GM23338 (cell line): ENCODE data around the gene DTNBP1. TPM values are rescaled to one million over a fixed set of nuclear protein-coding genes. Genes with fewer than 3 reads are reported as not detected.

Experiments used
- EZH2phosphoT487 ChIP-seq: fragments of 200-600 bp; sonication (generic); IDR thresholded peaks from one replicate; pipeline ENCODE4 v1.8.1; 2018; ENCODE audit warnings: antibody characterized with exemption; ENCODE audit not compliant: unreplicated experiment
- JUNB ChIP-seq: IDR thresholded peaks from one replicate; pipeline ENCODE4 v1.6.1; 2016; ENCODE audit warnings: antibody characterized with exemption; ENCODE audit not compliant: unreplicated experiment
- POLR2AphosphoS5 ChIP-seq: IDR thresholded peaks from 2 replicates; pipeline ENCODE4 v1.6.1; 2016; ENCODE audit warnings: antibody characterized with exemption, low read depth
- STAT1 ChIP-seq: IDR thresholded peaks from one replicate; pipeline ENCODE4 v1.6.1; 2016; ENCODE audit warnings: antibody characterized with exemption; ENCODE audit not compliant: unreplicated experiment
- ZNF114 ChIP-seq: fragments of 250-450 bp; sonication (Bioruptor Pico); IDR thresholded peaks from 2 replicates; pipeline ENCODE4 v1.5.0; 2020; ENCODE audit warnings: mild to moderate bottlenecking, moderate library complexity
- ZNF331 ChIP-seq: fragments of 250-450 bp; sonication (Bioruptor Pico); IDR thresholded peaks from 2 replicates; pipeline ENCODE4 v1.5.0; 2020; ENCODE audit warnings: low read depth, mild to moderate bottlenecking, moderate library complexity
- polyA plus RNA-seq: library from polyadenylated mRNA; unstranded; fragments of >200 nt; fragmentation: Nextera tagmentation; extraction: Ambion mirVana; gene quantifications from 2 replicates; pipeline ENCODE4 v1.2.1, GENCODE V29; 2016
- total RNA-seq: library from RNA; depleted of rRNA; stranded (reverse); fragments of >200 nt; shearing (Covaris generic); gene quantifications from 2 replicates; pipeline ENCODE4 v1.2.3, GENCODE V29; 2014
- TF ChIP-seq, protein P1 (sequence below): fragments of 250-450 bp; sonication (Bioruptor Pico); IDR thresholded peaks from 2 replicates; pipeline ENCODE4 v1.5.0; 2020; ENCODE audit warnings: mild to moderate bottlenecking, moderate library complexity
- TF ChIP-seq, protein P2 (sequence below), 2 experiments: fragments of 200-600 bp in 1 of 2; sonication (generic) in 1 of 2; conservative IDR thresholded peaks; 2 replicates each; pipeline versions ENCODE4 v1.5.1 to v1.6.1; 2016 to 2017; ENCODE audit warnings: antibody characterized with exemption in 2 of 2, low read depth in 2 of 2, mild to moderate bottlenecking in 2 of 2, moderate library complexity in 1 of 2

The DTNBP1 gene
- total and polyA plus RNA-seq, 2 experiments from 2014 or later = 12.1 to 20.1 TPM

DNA sequence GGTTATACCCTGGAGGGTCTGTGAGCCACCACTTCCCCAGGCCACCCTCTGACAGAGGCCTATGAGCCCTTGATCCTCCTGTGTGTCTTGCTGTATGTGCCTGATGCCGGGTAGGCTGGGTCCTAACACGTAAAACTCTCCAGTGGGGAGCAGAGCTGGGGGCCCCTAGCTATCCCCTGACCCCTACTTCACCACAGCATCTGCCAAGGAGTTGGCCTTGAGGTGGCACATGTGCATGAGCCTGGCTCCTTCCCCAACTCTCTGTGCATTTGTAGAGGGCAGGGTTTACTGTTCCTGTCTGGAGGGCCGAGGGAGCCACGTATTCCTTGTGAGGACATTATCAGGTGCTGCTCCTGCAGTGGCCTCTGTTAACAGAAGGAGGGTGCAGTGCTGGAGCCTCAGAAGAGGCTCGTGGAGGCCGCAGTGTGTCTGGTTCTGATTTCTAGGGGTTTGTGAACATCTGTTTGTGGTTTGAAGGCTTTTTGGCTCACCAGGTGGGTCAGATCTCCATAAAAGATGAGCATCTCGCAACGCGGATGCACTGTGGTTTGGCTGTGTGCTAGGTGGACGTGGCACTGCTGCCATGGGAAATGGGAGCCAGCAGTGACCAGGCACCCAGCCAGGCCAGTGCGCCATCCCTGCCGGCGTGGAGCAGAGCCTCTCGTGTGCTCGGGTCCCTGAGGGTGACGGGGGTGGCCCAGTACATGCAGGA lies 152.1 kb downstream of the DTNBP1 start (continued):
- TF ChIP-seq, protein P1, sequence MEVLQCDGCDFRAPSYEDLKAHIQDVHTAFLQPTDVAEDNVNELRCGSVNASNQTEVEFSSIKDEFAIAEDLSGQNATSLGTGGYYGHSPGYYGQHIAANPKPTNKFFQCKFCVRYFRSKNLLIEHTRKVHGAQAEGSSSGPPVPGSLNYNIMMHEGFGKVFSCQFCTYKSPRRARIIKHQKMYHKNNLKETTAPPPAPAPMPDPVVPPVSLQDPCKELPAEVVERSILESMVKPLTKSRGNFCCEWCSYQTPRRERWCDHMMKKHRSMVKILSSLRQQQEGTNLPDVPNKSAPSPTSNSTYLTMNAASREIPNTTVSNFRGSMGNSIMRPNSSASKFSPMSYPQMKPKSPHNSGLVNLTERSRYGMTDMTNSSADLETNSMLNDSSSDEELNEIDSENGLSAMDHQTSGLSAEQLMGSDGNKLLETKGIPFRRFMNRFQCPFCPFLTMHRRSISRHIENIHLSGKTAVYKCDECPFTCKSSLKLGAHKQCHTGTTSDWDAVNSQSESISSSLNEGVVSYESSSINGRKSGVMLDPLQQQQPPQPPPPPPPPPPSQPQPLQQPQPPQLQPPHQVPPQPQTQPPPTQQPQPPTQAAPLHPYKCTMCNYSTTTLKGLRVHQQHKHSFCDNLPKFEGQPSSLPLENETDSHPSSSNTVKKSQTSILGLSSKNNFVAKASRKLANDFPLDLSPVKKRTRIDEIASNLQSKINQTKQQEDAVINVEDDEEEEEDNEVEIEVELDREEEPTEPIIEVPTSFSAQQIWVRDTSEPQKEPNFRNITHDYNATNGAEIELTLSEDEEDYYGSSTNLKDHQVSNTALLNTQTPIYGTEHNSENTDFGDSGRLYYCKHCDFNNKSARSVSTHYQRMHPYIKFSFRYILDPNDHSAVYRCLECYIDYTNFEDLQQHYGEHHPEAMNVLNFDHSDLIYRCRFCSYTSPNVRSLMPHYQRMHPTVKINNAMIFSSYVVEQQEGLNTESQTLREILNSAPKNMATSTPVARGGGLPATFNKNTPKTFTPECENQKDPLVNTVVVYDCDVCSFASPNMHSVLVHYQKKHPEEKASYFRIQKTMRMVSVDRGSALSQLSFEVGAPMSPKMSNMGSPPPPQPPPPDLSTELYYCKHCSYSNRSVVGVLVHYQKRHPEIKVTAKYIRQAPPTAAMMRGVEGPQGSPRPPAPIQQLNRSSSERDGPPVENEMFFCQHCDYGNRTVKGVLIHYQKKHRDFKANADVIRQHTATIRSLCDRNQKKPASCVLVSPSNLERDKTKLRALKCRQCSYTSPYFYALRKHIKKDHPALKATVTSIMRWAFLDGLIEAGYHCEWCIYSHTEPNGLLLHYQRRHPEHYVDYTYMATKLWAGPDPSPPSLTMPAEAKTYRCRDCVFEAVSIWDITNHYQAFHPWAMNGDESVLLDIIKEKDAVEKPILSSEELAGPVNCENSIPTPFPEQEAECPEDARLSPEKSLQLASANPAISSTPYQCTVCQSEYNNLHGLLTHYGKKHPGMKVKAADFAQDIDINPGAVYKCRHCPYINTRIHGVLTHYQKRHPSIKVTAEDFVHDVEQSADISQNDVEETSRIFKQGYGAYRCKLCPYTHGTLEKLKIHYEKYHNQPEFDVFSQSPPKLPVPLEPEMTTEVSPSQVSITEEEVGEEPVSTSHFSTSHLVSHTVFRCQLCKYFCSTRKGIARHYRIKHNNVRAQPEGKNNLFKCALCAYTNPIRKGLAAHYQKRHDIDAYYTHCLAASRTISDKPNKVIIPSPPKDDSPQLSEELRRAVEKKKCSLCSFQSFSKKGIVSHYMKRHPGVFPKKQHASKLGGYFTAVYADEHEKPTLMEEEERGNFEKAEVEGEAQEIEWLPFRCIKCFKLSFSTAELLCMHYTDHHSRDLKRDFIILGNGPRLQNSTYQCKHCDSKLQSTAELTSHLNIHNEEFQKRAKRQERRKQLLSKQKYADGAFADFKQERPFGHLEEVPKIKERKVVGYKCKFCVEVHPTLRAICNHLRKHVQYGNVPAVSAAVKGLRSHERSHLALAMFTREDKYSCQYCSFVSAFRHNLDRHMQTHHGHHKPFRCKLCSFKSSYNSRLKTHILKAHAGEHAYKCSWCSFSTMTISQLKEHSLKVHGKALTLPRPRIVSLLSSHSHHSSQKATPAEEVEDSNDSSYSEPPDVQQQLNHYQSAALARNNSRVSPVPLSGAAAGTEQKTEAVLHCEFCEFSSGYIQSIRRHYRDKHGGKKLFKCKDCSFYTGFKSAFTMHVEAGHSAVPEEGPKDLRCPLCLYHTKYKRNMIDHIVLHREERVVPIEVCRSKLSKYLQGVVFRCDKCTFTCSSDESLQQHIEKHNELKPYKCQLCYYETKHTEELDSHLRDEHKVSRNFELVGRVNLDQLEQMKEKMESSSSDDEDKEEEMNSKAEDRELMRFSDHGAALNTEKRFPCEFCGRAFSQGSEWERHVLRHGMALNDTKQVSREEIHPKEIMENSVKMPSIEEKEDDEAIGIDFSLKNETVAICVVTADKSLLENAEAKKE (CRISPR knock-in tag) = no peak
- TF ChIP-seq JUNB = no peak
- no peak for TF ChIP-seq ZNF114
- TF ChIP-seq, protein P2, sequence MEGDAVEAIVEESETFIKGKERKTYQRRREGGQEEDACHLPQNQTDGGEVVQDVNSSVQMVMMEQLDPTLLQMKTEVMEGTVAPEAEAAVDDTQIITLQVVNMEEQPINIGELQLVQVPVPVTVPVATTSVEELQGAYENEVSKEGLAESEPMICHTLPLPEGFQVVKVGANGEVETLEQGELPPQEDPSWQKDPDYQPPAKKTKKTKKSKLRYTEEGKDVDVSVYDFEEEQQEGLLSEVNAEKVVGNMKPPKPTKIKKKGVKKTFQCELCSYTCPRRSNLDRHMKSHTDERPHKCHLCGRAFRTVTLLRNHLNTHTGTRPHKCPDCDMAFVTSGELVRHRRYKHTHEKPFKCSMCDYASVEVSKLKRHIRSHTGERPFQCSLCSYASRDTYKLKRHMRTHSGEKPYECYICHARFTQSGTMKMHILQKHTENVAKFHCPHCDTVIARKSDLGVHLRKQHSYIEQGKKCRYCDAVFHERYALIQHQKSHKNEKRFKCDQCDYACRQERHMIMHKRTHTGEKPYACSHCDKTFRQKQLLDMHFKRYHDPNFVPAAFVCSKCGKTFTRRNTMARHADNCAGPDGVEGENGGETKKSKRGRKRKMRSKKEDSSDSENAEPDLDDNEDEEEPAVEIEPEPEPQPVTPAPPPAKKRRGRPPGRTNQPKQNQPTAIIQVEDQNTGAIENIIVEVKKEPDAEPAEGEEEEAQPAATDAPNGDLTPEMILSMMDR (conservative IDR thresholded peaks at IDR 0.05; ENCODE audit: low read depth in 2 of 2) = no peak
- no peak for TF ChIP-seq STAT1
- no peak for TF ChIP-seq POLR2AphosphoS5
- TF ChIP-seq ZNF331 = no peak
- TF ChIP-seq EZH2phosphoT487 = no peak
